ENCODE results near the gene FNDC10.

- TF ChIP-seq CTCF (IDR thresholded peaks at IDR 0.05) (no peak), POLR2A (IDR thresholded peaks at IDR 0.05) (no peak)
Observed at GRCh38 chr1:1623631-1624442, 23.9 kb upstream of the FNDC10 start.
